ENCODE data around the gene LDLRAD4. TPM values are rescaled to one million over a fixed set of nuclear protein-coding genes. Genes with fewer than 3 reads are reported as not detected.

Gene LDLRAD4
- total and polyA plus RNA-seq, 9 of the 15 experiments (the other 6 are each of a cell fraction or from before 2014, with no cell fraction given) = 0.01 TPM; not detected in 8

DNA sequence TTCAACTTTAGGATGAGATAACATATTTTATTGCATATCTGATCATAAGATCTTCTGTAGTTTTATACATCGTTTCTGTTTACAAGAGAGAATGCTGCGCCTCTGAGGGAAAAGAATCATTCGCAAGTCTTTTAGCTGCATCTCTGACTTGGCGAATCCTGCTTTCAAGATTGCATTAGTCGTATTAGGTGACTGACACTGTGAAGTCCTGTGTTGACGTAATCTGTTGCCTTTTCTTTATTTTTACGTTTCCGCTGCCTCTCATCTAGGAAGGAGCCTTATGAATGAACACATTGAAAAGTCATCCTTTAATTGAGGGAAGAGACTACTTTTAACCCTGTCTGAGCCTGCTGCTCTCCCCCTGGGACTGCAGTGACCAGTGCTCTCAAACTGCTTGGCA is 101.5 kb downstream of the LDLRAD4 start:
- H3K79me2 ChIP-seq (ENCODE audit: control insufficient read depth, insufficient read depth, low read length) = no peaks in the 10 kb centered on the region
- DNase-seq (ENCODE audit: extremely low read depth in 1 of 4, low spot score in 3 of 4) (no peak), ATAC-seq (no peak), FAIRE-seq (no peak)
- no peak overlapping the region for H3K4me3 ChIP-seq
- no peaks in the 10 kb centered on the region; the same call in 1 of the 2 replicates for H3K9me3 ChIP-seq (replicated peaks; ENCODE audit: control insufficient read depth, insufficient read depth, low read depth, low read length)
- no peaks in the 10 kb centered on the region for H4K20me1 ChIP-seq (replicated peaks; ENCODE audit: control insufficient read depth, insufficient read depth, low read length)
- no peaks in the 10 kb centered on the region for H3K36me3 ChIP-seq (ENCODE audit: control insufficient read depth, insufficient read depth, low read length)
- H3K4me1 ChIP-seq (replicated peaks in 1 of 2; ENCODE audit: control insufficient read depth in 2 of 2, insufficient read depth in 2 of 2, low read length in 2 of 2) = no peaks in the 10 kb centered on the region
- intact Hi-C loops (cut with micrococcal nuclease) (no loop called here), in situ Hi-C loops (cut with MboI) (no loop called here)
- H2AFZ ChIP-seq (ENCODE audit: low read depth, low read length) = no peak overlapping the region
- no peak overlapping the region for H3K9ac ChIP-seq (ENCODE audit: insufficient read depth in 1 of 2, low read depth in 2 of 2, low read length in 2 of 2)
- no peak overlapping the region for H3K4me2 ChIP-seq (ENCODE audit: insufficient read depth, low read length)
- ChIA-PET CTCF (ENCODE audit: low intra/inter-chr PET ratio) (no interaction called here), POLR2A (interaction anchor here (1.0 kb wide), 1 partner anchor 10 kb away, joined by 5 read pairs; no protein-coding TSS in a partner anchor)
- no peak overlapping the region for H3K27ac ChIP-seq (ENCODE audit: extremely low read depth, low read depth, low read length)
- H3K9me1 ChIP-seq (ENCODE audit: control insufficient read depth, insufficient read depth, low read length) = no peaks in the 10 kb centered on the region
- no TSS peak for BruUV-seq (replicated peaks)
- 2% methylated on average over 8 of the region's 8 CpGs for WGBS (ENCODE audit: insufficient coverage, low coverage, missing lambda C conversion rate)
- peaks cover 4 to 15% of the 10 kb centered on the region in 2 experiments; a peak in 3 of 5 replicates for H3K27me3 ChIP-seq (ENCODE audit: control insufficient read depth in 2 of 2, insufficient read depth in 2 of 2, low read length in 2 of 2)
- TF ChIP-seq ZBTB1 (CRISPR knock-in tag; IDR thresholded peaks at IDR 0.05; ENCODE audit: borderline replicate concordance, low read depth) = no peak
- TF ChIP-seq BMI1 (IDR thresholded peaks at IDR 0.05; ENCODE audit: low read length) = no peak
- TF ChIP-seq HNRNPUL1 (IDR thresholded peaks at IDR 0.05; ENCODE audit: low read length) = no peak
- TF ChIP-seq, protein P1, sequence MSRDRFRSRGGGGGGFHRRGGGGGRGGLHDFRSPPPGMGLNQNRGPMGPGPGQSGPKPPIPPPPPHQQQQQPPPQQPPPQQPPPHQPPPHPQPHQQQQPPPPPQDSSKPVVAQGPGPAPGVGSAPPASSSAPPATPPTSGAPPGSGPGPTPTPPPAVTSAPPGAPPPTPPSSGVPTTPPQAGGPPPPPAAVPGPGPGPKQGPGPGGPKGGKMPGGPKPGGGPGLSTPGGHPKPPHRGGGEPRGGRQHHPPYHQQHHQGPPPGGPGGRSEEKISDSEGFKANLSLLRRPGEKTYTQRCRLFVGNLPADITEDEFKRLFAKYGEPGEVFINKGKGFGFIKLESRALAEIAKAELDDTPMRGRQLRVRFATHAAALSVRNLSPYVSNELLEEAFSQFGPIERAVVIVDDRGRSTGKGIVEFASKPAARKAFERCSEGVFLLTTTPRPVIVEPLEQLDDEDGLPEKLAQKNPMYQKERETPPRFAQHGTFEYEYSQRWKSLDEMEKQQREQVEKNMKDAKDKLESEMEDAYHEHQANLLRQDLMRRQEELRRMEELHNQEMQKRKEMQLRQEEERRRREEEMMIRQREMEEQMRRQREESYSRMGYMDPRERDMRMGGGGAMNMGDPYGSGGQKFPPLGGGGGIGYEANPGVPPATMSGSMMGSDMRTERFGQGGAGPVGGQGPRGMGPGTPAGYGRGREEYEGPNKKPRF (IDR thresholded peaks at IDR 0.05; ENCODE audit: low read depth, low read length) = no peak
- TF ChIP-seq PPARD (CRISPR knock-in tag; IDR thresholded peaks at IDR 0.05) = no peak
- no peak for TF ChIP-seq PCBP1 (IDR thresholded peaks at IDR 0.05; ENCODE audit: low read depth, low read length, poor library complexity, severe bottlenecking)
- TF ChIP-seq KLF10 (CRISPR knock-in tag; IDR thresholded peaks at IDR 0.05) = no peak
- no peak for TF ChIP-seq TCF7 (IDR thresholded peaks at IDR 0.05; ENCODE audit: borderline replicate concordance)
- TF ChIP-seq MEIS2 (IDR thresholded peaks at IDR 0.05; ENCODE audit: partially characterized antibody) = no peak
- TF ChIP-seq, protein P2, sequence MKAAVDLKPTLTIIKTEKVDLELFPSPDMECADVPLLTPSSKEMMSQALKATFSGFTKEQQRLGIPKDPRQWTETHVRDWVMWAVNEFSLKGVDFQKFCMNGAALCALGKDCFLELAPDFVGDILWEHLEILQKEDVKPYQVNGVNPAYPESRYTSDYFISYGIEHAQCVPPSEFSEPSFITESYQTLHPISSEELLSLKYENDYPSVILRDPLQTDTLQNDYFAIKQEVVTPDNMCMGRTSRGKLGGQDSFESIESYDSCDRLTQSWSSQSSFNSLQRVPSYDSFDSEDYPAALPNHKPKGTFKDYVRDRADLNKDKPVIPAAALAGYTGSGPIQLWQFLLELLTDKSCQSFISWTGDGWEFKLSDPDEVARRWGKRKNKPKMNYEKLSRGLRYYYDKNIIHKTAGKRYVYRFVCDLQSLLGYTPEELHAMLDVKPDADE (conservative IDR thresholded peaks at IDR 0.05; ENCODE audit: control insufficient read depth, low read depth, low read length) = no peak
- TF ChIP-seq NCOA6 (IDR thresholded peaks at IDR 0.05) = no peak
- TF ChIP-seq SMAD4 (CRISPR knock-in tag; conservative IDR thresholded peaks at IDR 0.05) = no peak
- TF ChIP-seq C11orf30 (IDR thresholded peaks at IDR 0.05; ENCODE audit: low read depth) = no peak
- no peak for TF ChIP-seq AFF1 (IDR thresholded peaks at IDR 0.05; ENCODE audit: low read depth in 1 of 2, partially characterized antibody in 2 of 2)
- no peak for TF ChIP-seq PKNOX1 (IDR thresholded peaks at IDR 0.05)
- no peak for TF ChIP-seq GABPB2 (CRISPR knock-in tag; conservative IDR thresholded peaks at IDR 0.05)

Data from K562 (cell line).